Measurements from ENCODE around the gene CD302.

GRCh38 chr2:159793326-159793725, 4.7 kb downstream of the CD302 start:
- TF ChIP-seq POLR2AphosphoS5 (IDR thresholded peaks at IDR 0.05; ENCODE audit: insufficient read depth, low read depth, low read length) (no peak), CTCF (IDR thresholded peaks at IDR 0.05; ENCODE audit: extremely low read depth in 1 of 2, insufficient read depth in 1 of 2, low read depth in 1 of 2, low read length in 2 of 2) (no peak), POLR2A (IDR thresholded peaks at IDR 0.05; ENCODE audit: low read depth, low read length) (no peak)

Data from endothelial cell of umbilical vein (primary cell).